HepG2 (cell line): Measurements from ENCODE around the gene ACTR3. TPM values are rescaled to one million over a fixed set of nuclear protein-coding genes. Genes with fewer than 3 reads are reported as not detected.
"Not testable (repeated sequence)": the region's sequence is repeated elsewhere in the genome, so short reads cannot be mapped to it uniquely, and the experiment has no call there.

Experiments used
- ATAC-seq: fragments of 200-7000 bp; cut with Tn5 transposase; 3 replicates; pipeline ENCODE4 v1.9.1; 2020; ENCODE audit warnings: mild to moderate bottlenecking, moderate library complexity
- BruUV-seq: library from RNA; stranded (reverse); fragments of 400-500 nt; replicated peaks from 2 replicates; lab custom pipeline; 2021; lab: Mats Ljungman, UMichigan
- CTCF ChIA-PET: fragments of 300-600 bp; formaldehyde crosslinking; extraction: SDS; loops from one replicate; lab custom pipeline; 2021; ENCODE audit warnings: low total read pairs, inconsistent platforms, low intra/inter-chr PET ratio; lab: Yijun Ruan, JAX
- POLR2A ChIA-PET: fragments of 350-600 bp; sonication (Branson Sonifier 250); formaldehyde crosslinking; loops from one replicate; lab custom pipeline; 2020; ENCODE audit warnings: antibody characterized with exemption, inconsistent platforms; lab: Yijun Ruan, JAX
- DNase-seq: peaks from one replicate; pipeline ENCODE4 v3.0.0-alpha.2; 2015; ENCODE audit warnings: low spot score
- FAIRE-seq: peaks from 3 replicates; lab custom pipeline; 2011; peaks lifted over from hg19 to GRCh38; lab: Jason Lieb, UNC
- H2AFZ ChIP-seq: one replicate; pipeline ENCODE4 v1.6.1; 2011; ENCODE audit warnings: low read length, inconsistent platforms
- H3K27ac ChIP-seq: fragments of 300-600 bp; 3 replicates; pipeline ENCODE4 v1.8.0; 2011; ENCODE audit warnings: mixed run types, mild to moderate bottlenecking, mixed read lengths, low read length, inconsistent platforms; ENCODE audit not compliant: insufficient read depth; ENCODE audit errors: extremely low read length
- H3K27me3 ChIP-seq, 2 experiments: fragments of 200-600 bp in 1 of 2; 2 replicates in 1 of 2; 3 replicates in 1 of 2; pipeline versions ENCODE4 v1.6.0 to v1.8.0; 2011; ENCODE audit warnings: low read length in 2 of 2, mild to moderate bottlenecking in 2 of 2, moderate library complexity in 2 of 2, inconsistent platforms in 1 of 2; ENCODE audit not compliant: insufficient read depth in 2 of 2, control insufficient read depth in 1 of 2
- H3K36me3 ChIP-seq, 2 experiments: fragments of 200-600 bp in 1 of 2; replicated peaks in 1 of 2; 2 replicates in 1 of 2; 3 replicates in 1 of 2; pipeline versions ENCODE4 v1.5.1 to v1.8.0; 2011; ENCODE audit warnings: low read length in 2 of 2, inconsistent platforms in 1 of 2; ENCODE audit not compliant: insufficient read depth in 2 of 2, control insufficient read depth in 1 of 2
- H3K4me1 ChIP-seq: 2 replicates; pipeline ENCODE4 v1.5.1; 2012; ENCODE audit warnings: low read length, inconsistent platforms; ENCODE audit not compliant: insufficient read depth
- H3K4me2 ChIP-seq: 2 replicates; pipeline ENCODE4 v1.6.0; 2011; ENCODE audit warnings: low read depth, low read length, inconsistent platforms
- H3K4me3 ChIP-seq, 3 experiments: fragments of 200-600 bp in 1 of 3; sonication (generic), shearing (Covaris generic) in 1 of 3; replicated peaks in 1 of 3; 2 replicates each; pipeline ENCODE4 v1.5.1; 2011 to 2016; ENCODE audit warnings: low read length in 3 of 3, inconsistent platforms in 2 of 3, low read depth in 2 of 3, mild to moderate bottlenecking in 2 of 3, control low read depth in 1 of 3, mixed read lengths in 1 of 3; ENCODE audit not compliant: insufficient read depth in 1 of 3
- H3K79me2 ChIP-seq: one replicate; pipeline ENCODE4 v1.6.1; 2011; ENCODE audit warnings: low read length, inconsistent platforms; ENCODE audit not compliant: insufficient read depth
- H3K9ac ChIP-seq: 2 replicates; pipeline ENCODE4 v1.6.0; 2011; ENCODE audit warnings: mild to moderate bottlenecking, low read depth, low read length, inconsistent platforms; ENCODE audit not compliant: insufficient read depth
- H3K9me3 ChIP-seq: 2 replicates; pipeline ENCODE4 v1.5.1; 2012; ENCODE audit warnings: mild to moderate bottlenecking, low read length
- H4K20me1 ChIP-seq: 2 replicates; pipeline ENCODE4 v1.6.0; 2011; ENCODE audit warnings: inconsistent platforms, mild to moderate bottlenecking, low read length, moderate library complexity; ENCODE audit not compliant: insufficient read depth
- ATF2 ChIP-seq: sonication (generic); formaldehyde crosslinking; IDR thresholded peaks from 2 replicates; pipeline ENCODE4 v1.4.0; 2020; ENCODE audit warnings: missing genetic modification reagents
- BRCA1 ChIP-seq: sonication (generic); formaldehyde crosslinking; IDR thresholded peaks from 2 replicates; pipeline ENCODE4 v1.4.0; 2020; ENCODE audit warnings: missing genetic modification reagents
- ZNF614 ChIP-seq: IDR thresholded peaks from 2 replicates; pipeline ENCODE4 v1.6.1; 2018; ENCODE audit warnings: missing biosample characterization, missing genetic modification reagents, inconsistent platforms, borderline replicate concordance
- WGBS: methylation state at CpG from one replicate; pipeline ENCODE4 v1.1.6; 2017; ENCODE audit warnings: low lambda C conversion rate; 5-methylcytosine and 5-hydroxymethylcytosine counted together
- in situ Hi-C: cut with HindIII; loops from 2 replicates; pipeline ENCODE4 v1.10.0; 2017; ENCODE audit warnings: low pct_unique_long_range_greater_than_20kb; ENCODE audit not compliant: extremely low pct_ligation_motif_present
- intact Hi-C: fragments of 100-400 bp; cut with micrococcal nuclease; formaldehyde crosslinking; loops from one replicate; pipeline ENCODE4 v1.10.0; 2022; ENCODE audit not compliant: unreplicated experiment
- polyA plus RNA-seq, 8 experiments: library from polyadenylated mRNA; depleted of rRNA in 3 of 8; stranded (reverse) in 7 of 8; unstranded in 1 of 8; fragments of >200 nt; fragmentation: Illumina TruSeq in 4 of 8; extraction: Trizol in 4 of 8; gene quantifications; 2 replicates each; pipeline versions ENCODE4 v1.2.1 to v1.2.3, GENCODE V29; 2011 to 2016; ENCODE audit warnings: low read depth in 4 of 8, missing spikeins in 1 of 8, mixed read lengths in 1 of 8; ENCODE audit not compliant: insufficient read depth in 1 of 8
- total RNA-seq, 5 experiments: library from RNA; depleted of rRNA; stranded (reverse); fragments of >200 nt; fragmentation: Illumina TruSeq; extraction: Trizol; gene quantifications; 2 replicates each; pipeline ENCODE4 v1.2.3, GENCODE V29; 2016; ENCODE audit warnings: low read depth in 1 of 5

Gene ACTR3
- total and polyA plus RNA-seq, 2 of the 13 experiments (the other 11 are each of a cell fraction or from before 2014, with no cell fraction given) = 123 to 225 TPM

- intact Hi-C loops (no loop called here), in situ Hi-C loops (no loop called here)
- POLR2A ChIA-PET = no interaction called here
- Histone ChIP-seq H3K9me3 (no peaks in the 10 kb centered on the region), H3K9ac (no peak overlapping the region), H3K36me3 (no peaks in the 10 kb centered on the region), H4K20me1 (no peaks in the 10 kb centered on the region), H3K4me2 (no peak overlapping the region), H3K27me3 (peaks cover 0 to 3% of the 10 kb centered on the region in 2 experiments; a peak in 1 of 5 replicates), H3K27ac (no peak overlapping the region), H3K4me1 (peaks cover 28% of the 10 kb centered on the region), H2AFZ (no peak overlapping the region), H3K4me3 (no peak overlapping the region), H3K79me2 (no peaks in the 10 kb centered on the region)
- DNase-seq = no peak
- CTCF ChIA-PET = no interaction called here
- BruUV-seq = no TSS peak
- WGBS = 45% methylated on average over 14 of the region's 14 CpGs
- no peak for FAIRE-seq
- no peak for ATAC-seq
- TF ChIP-seq ZNF614 (CRISPR knock-in tag) (no peak), BRCA1 (CRISPR knock-in tag) (no peak), ATF2 (CRISPR knock-in tag) (no peak)
These were observed 46.8 kb upstream of the ACTR3 start for GRCh38 chr2:113842919-113843736.

- in situ Hi-C loops, BruUV-seq, H3K27ac ChIP-seq, H3K4me2 ChIP-seq, H3K4me3 ChIP-seq, H3K27me3 ChIP-seq, ATAC-seq, H3K9me3 ChIP-seq, H2AFZ ChIP-seq, intact Hi-C loops, FAIRE-seq, DNase-seq, H3K79me2 ChIP-seq, H3K9ac ChIP-seq, H4K20me1 ChIP-seq, CTCF ChIA-PET, H3K36me3 ChIP-seq: not testable (repeated sequence)
- WGBS = 70% methylated on average over 4 of the region's 4 CpGs
- H3K4me1 ChIP-seq = peaks cover 22% of the 10 kb centered on the region
- POLR2A ChIA-PET = interaction anchor here (2.1 kb wide), 1 partner anchor 87 kb away, joined by 5 read pairs; the partner anchor contains the start of gene SLC35F5
These were observed 46.2 kb upstream of the ACTR3 start for GRCh38 chr2:113843737-113844050.
